NCI-H2196 treated with DMSO at 0.1 percent for 48 hours (cell line): ENCODE data around the gene TEX11.
"Not testable (repeated sequence)": the region's sequence is repeated elsewhere in the genome, so short reads cannot be mapped to it uniquely, and the experiment has no call there.

Source experiments
- DNase-seq: peaks from one replicate; lab custom pipeline; 2025; ENCODE audit not compliant: unreplicated experiment; lab: John Stamatoyannopoulos, UW

Gene TEX11

DNA sequence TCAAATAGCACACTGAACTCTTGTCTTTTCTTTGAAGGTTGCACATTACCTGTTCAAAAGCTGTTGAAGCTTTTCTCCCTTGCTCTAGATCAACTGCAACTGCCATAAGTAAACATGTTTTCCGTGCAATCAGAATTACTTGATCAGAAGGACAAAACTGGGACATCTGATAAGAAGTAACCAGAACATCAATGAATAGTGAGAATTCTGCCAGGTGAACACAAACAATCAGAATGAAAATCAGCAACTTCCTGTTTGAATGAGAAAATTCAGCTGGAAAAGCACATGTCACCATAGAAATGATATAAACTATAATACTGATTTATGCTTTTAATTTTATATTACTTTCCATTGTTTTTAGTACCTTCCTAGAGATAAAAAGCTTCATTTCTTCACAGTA, 303.2 kb downstream of the TEX11 start:
- no peak for DNase-seq

DNA sequence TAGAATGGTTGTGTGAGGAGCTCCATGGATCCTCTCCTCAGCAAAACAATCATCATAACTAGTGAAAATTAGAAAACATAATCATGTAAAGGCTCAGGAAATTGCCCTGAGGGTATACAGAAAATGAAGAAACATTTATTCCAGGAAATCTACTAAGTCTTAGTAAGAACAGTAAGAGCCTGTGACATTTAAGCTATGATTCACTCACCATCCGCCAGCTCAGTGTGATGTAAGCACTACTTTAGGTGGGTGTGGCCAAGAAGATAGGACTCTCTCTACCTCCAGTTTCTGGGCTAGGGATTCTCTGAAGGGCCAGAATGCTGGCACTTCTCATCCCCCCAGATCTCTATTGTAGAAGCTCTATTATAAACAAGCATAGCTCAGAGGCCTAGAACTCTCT, 316.4 kb downstream of the TEX11 start:
- no peak for DNase-seq

DNA sequence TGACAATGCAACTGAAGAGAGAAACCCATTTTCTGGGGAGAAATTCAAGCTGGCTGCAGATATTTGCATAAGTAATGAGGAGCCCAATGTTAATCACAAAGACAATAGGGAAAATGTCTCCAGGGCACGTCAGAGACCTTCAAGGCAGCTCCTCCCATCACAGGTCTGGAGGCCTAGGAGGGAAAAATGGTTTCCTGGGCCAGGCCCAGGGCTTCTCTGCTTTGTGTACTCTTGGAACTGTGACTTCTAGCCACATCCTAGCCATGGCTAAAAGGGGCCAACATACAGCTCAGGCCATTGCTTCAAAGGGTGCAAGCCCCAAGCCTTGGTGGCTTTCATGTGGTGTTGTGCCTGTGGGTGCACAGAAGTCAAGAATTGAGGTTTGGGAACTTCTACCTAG, 321.4 kb downstream of the TEX11 start:
- not testable (repeated sequence) for DNase-seq

DNA sequence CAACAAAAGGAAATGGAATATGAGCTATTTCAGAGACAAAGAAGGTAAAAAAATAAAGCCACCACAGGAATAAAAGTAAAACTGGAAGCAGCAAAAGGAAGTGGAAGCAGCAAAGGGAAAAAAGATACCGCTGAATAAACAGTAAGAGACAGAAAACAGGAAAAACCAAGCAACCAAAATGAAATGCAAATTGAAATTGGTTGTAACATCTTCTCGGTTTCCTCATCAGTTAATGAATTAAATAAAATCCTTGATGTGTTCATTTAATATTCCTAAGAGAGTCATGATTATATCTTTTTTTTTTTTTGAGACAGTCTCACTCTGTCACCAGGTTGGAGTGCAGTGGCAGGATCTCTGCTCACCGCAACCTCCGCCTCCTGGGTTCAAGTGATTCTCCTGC, 331.1 kb downstream of the TEX11 start:
- DNase-seq: no peak

DNA sequence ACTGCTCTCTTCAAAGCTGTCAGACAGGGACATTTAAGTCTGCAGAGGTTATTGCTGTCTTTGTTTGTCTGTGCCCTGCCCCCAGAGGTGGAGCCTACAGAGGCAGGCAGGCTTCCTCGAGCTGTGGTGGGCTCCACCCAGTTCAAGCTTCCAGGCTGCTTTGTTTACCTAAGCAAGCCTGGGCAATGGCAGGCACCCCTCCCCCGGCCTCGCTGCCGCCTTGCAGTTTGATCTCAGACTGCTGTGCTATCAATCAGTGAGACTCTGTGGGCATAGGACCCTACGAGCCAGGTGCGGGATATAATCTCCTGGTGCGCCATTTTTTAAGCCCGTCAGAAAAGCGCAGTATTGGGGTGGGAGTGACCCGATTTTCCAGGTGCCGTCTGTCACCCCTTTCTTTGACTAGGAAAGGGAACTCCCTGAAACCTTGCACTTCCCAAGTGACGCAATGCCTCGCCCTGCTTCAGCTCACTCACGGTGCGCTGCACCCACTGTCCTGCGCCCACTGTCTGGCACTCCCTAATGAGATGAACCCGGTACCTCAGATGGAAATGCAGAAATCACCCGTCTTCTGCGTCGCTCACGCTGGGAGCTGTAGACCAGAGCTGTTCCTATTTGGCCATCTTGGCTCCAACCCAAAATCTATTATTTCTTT, 338.5 kb downstream of the TEX11 start:
- not testable (repeated sequence) for DNase-seq

DNA sequence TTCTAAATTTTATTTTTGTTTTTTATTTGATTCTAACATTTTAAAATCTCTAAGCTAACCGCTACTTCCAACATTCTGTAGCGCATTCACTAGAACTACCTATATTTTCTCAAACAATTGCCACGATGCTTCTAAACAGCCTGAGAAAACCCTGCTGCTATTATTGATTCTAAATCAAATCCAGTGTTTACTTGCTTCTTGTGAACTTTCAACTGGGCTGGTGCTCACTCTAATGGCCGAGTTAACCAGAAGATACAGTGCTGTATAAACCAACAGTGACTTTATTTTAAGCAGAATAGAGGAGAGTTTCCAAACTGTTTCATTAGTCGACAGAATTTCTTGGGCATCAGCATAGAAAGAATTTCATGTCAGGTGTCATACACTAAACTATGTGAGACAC, 353.6 kb downstream of the TEX11 start:
- DNase-seq: no peak

DNA sequence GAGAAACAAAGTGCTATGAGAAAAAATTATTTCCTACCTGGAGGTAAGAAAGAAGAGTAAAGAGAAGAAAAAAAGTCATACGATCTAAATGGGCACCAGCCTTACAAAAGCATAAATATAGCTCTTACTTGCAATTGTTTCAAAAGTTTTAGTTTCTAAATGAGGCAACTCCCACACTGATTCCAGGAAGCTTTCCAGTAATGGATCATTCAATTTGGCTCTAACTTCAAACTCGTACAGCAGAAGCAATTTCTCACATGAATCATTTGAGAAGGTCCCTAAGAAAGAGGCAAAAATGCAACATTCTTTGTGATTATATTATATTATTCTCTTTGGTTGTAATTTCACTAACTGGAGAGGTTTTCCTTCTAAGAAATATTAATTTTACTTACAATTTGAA, 354.0 kb downstream of the TEX11 start:
- DNase-seq: no peak

DNA sequence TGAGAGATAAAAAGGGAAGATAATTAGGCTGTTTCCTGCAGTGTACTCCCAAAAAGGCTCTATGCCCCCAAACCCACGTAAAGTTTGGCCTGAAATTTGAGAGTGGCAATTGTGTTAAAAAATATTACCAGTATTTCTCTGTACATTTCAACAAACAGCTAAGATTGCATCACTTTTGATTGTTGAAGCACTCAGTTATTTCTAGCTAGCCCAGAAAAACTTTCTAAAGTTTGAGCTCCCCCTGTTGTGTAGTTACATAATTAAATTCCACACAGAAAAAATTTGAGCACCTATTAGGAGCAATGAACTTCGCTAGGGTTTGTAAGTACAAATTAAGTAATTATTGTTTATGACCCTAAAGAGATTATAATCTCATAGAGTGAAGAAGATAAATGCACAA, 354.4 kb downstream of the TEX11 start:
- no peak for DNase-seq

DNA sequence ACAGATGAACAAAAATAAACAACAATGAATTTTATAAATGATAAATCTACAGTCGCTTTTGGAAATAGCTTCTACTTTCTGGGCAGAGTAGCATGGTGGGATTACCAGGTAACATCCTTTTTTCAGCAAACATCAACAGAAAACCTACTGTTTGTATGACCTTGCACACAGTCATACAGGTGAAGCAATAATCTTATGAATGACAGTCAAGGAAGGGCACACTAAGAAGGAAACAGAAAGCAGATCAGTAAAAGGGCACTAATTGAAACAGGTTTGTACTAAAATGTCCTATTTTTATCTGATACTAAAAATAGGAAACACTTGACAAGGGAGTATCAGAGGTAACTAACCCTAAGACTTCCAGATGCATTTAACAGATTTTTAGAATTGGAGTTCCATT, 355.0 kb downstream of the TEX11 start:
- no peak for DNase-seq

DNA sequence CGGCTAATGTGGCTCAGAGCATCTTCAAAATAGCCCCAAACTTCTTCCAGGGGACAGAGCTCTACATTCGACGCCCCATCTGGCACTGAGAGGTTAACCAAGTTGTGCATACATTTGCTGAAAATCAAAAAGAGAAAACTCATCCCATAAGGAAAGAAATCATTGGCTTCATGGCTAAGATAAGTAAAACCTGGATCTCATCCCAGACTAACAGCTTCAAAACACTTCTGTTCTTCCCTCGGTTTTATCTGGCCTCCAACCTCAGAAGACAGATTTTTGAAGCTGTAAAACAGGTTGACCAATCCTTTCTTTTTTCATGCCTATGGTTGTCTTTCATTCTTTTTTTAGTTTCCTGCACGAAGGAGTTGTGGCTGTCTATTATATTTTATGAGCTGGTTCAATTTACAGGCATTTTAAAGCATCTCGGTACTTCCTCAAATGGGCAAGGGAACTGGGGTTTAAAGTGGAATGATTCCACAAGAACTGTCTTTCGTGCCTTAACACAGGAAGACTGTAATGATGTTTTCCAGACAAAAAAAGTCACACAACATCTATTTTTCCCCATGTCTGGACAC, 356.3 kb downstream of the TEX11 start:
- no peak for DNase-seq

DNA sequence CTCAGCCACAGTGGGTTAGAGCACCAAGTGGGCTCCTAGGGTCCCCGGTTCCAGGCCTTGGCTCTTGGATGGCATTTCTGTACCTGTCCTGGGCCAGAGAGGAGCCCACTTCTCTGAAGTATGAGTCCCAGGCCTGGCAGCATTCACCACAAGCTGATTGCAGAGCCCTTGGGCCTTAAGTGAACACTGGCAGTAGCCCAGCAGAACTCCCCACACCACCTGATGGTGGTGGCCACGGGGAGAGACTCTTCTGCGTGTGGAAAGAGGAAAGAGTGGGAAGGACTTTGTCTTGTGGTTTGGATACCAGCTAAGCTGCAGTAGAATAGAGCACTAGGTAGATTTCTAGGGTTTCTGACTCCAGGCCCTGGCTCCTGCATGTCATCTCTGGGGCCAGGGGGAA, 359.1 kb downstream of the TEX11 start:
- DNase-seq: no peak

DNA sequence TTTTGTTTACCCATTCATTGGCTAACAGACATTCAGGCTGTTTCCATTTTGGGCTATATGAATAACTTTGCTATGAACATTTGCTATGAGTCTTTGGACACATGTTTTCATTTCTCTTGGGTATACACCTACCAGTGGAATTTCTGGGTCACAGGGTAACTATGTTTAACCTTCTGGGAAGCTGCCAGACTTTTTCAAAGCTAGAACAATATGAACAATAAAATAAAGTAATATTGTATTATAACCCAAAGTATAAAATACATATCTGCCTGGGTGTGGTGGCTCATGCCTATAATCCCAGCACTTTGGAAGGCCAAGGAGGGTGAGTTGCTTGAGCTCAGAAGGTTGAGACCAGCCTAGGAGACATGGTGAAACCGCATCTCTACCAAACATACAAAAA, 373.3 kb downstream of the TEX11 start:
- no peak for DNase-seq

DNA sequence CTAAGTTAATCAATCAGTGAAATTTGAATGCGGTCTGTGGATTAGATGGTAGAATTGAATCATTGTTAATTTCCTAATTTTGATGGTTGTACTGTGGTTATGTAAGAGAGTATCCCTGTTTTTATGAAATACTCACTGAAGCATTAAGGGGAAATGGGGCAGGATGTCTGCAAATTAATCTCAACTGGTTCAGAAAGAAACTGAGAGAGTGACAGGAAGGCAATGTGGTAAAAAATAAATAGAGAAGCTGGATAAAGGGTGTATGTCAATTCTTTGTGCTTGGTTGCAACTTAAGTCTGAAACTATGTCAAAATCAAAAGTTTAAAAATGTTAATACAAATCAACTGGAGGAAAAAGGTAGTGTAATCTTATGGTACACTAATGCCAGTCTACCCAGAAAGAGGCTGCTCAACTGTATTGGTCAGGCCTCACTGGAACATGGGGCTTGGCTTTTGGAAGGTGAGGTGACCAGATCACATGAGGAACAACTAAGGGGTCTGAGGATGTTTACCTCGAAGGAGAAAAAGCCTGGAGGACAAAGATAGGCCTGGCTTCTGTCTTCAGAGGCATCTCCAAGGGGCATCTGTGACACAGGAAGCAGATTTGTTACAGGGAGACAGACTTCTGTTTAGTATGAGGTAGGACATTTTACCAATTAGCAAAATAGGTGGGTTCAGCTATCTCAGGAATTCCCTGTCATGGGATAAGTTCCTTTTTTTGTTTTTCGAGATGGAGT, 380.7 kb downstream of the TEX11 start:
- DNase-seq: no peak

DNA sequence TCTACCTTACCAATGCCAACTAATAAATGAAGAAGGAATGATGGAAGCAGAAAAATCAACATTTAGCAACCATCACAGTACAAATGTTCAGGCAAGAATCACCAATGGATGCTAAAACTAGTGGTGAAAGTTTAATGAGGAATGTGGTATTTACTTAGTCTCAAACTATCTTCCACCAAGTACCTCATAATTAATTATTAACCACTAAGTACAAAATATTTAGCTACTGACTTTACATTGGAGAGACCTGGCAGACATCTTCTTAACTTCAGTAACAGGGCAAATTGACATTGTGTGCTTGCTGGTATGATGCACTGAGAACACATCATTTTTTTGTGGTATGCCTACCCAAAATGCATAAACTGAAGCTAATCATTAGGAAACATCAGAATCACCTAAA, 381.5 kb downstream of the TEX11 start:
- DNase-seq: no peak

DNA sequence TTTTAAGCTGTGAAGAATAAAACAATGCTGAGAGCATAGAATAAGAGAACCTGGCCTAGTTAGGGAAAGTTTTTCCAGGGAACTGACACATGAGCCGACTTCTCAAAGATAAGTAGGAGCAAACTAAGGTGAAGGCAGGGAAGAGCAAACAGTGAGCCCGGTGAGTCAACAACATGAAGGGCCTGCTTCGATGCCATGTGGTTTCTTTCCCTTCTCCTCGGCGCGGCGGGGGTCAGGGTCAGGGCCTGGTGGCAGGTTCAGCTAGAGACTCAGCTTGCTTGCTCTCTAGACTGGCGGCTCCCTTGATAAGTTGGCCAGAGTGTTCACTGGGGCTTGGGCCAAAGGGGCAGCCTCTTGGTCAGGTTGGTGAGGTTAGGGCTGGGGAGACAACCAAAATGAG, 382.8 kb downstream of the TEX11 start:
- DNase-seq: peak; percentile 53

DNA sequence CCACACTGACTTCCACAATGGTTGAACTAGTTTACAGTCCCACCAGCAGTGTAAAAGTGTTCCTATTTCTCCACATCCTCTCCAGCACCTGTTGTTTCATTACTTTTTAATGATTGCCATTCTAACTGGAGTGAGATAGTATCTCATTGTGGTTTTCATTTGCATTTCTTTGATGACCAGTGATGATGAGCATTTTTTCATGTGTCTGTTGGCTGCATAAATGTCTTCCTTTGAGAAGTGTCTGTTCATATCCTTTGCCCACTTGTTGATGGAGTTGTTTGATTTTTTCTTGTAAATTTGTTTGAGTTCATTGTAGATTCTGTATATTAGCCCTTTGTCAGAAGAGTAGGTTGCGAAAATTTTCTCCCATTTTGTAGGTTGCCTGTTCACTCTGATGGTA, 392.8 kb downstream of the TEX11 start:
- DNase-seq: not testable (repeated sequence)

DNA sequence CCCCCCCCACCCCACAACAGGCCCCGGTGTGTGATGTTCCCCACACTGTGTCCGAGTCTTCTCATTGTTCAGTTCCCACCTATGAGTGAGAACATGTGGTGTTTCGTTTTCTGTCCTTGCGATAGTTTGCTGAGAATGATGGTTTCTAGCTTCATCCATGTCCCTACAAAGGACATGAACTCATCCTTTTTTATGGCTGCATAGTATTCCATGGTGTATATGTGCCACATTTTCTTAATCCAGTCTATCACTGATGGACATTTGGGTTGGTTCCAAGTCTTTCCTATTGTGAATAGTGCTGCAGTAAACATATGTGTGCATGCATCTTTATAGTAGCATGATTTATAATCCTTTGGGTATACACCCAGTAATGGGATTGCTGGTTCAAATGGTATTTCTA, 393.2 kb downstream of the TEX11 start:
- not testable (repeated sequence) for DNase-seq

DNA sequence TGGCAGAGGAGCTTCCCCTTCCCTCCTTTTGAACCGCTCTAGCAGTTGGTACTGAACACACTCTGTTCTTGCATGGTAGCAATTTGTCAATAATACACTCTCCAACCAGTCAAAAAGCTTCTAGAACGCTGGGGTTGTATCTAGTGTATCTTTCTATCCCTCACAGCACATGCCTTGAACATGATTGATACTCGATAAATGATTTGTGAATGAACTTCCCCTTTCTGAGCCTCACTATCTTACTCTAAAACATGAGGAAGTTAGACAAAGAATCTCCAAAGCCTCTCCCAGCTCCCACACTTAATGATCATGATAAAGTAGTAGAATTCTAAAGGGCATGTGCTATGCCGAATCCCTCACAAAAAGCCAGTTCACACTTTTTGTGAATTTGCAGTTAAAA, 399.4 kb downstream of the TEX11 start:
- DNase-seq: no peak

DNA sequence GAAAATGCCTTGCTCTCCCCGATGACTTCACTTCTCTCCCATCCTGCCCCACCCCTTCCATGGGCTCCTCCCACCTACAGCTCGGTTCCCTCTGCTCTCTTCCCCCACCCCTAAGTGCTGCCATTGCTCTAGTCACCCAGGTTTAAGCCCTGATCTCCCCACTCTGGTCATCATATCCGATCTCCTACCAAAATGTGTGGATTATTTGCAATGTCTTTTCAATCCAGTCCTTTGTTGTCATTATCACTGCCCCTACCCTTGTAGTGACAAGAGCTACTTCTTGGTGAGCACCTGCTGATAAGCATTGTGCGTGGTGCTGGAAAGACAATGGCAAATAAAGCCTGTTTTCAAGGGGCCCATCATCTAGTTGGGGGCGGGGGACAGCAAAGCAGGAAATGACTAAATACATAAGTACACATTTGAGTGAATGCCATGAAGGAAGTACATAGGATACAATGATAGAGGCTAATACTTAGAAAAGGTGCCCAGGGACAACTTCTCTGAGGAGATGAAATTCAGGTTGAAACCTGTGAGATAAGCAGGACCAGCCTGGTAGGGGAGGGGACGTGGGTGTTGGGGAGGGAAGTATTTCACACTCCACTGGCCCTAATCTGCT, 400.1 kb downstream of the TEX11 start:
- DNase-seq: peak; percentile 15

DNA sequence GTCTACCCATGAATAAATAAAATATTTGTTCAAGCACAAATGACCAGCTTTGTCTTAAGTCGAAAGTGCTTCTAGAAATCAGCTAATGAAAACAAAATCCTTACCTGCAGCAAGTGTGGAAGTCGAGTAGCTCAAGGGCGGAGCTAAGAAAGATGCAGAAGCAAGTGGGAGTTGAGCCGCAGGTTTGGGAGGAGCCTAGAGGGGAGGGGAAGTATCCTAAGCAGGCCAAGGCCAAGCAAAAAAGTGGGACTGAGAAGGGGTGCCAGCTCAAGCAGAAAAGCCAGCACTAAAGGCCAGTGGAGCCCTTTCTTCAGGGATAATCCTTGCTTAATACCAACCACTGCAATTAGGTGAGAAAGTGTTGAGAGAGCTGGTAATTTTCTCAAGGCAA, 403.1 kb downstream of the TEX11 start:
- no peak for DNase-seq

DNA sequence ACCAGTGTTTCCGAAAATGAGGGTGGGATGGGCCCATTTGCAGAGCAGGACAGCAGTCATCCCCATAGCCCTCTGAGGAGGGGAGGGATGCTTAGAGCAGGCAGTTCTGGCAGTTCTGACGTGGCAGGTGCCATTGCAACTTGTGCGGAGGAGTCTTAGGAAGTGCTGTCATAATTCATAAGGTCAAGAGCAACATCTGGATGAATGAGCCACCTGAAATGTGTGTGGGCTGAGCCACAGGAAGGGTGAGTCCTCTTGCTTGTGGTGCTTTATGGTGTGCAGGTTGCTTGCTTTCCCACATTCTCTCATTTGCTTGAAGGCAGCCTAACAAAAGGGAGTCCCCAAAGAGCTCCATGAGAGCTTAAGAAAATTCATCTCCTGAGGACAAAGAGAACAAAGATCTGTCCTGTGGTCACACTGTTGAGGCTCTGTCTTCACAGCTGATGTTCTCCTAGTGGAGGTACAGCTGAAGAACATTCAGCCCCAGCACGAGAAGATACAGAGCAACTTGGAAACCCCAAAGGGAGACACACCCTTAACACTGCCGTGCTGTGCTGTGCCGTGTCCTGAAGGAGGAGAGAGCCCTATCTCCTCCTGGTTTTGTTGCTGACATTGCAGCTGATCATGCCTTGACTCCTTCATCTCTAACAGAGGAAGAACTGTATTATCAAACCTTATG, 403.6 kb downstream of the TEX11 start:
- DNase-seq: no peak

DNA sequence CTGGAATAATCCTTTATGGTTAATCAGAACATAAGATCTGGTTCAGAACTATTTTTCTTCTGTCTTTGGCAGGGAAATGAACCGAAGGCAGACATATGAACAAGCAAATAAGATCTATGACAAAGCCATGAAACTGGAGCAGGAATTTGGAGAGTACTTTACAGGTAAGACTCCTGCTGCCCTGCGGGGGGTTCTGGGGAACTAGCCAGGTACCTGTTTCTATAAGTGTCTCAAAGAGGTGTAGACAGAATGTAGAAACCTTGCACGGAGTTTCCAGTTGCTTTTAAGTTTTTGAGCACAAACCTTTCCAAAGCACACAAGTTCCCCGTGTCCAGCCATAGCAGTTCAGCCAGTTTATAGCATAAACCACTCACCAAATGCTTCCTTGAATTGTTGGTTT, 407.7 kb downstream of the TEX11 start:
- DNase-seq: no peak
